HG02588 (cell line): ENCODE results near the gene CARD11.
"Not testable (repeated sequence)": the region's sequence is repeated elsewhere in the genome, so short reads cannot be mapped to it uniquely, and the experiment has no call there.

Experiments used
- ATAC-seq: cut with Tn5 transposase; IDR thresholded peaks from one replicate; pipeline ENCODE4 v1.9.1; 2021; ENCODE audit warnings: mild to moderate bottlenecking, moderate library complexity; ENCODE audit not compliant: unreplicated experiment

The CARD11 gene

DNA sequence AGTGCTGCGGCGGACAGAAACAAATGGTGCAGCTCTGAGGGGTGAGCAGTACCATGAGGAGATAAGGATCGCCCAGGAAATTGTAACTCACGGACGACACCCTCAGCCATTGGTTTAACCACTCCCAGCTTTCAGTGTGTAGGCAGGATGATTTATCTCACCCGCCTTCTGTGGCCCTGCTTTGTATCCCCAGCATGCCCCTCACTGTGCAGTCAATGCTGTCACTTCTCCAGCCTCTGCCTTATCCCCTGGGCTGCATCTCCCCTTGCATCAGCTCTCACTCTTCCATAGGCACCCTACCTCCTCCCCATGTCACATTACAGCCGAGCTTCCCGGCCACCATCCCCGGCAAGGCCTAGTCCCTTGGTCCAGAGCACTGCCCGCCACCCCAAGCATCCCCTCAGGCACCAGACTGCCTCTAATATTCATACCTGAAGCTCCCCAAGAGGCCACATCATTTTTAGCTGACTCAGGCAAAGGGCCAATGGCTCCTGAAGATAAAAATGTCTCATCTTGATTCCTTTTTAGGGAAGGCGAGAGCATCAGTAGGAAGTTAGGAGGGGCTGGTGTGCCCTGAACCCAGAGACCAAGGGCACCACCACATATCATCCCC, 77.1 kb downstream of the CARD11 start:
- ATAC-seq, result no peak

GRCh38 chr7:2965745-2966270, 77.9 kb downstream of the CARD11 start:
- ATAC-seq, result no peak

- ATAC-seq, result no peak
Measured at GRCh38 chr7:2965301-2965700, 78.4 kb downstream of the CARD11 start.

DNA sequence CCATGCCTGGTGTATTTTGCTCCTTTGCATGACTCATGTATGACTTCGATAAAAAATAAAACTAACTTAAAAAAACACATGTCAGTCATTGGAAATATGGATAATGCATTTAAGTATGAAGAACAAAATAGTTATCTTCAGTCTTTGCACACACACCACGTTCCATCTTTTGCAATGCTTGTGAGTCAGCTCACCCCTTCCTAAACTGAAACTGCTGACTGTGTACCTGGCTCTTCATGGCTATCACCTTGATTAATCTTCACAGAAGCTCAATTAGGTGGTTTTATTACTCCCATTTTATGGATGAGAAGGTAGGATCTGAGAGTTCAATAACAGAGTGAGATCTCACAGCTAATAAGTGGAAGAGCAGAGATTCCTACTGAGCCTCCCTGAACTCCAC, 79.5 kb downstream of the CARD11 start:
- no peak for ATAC-seq

DNA sequence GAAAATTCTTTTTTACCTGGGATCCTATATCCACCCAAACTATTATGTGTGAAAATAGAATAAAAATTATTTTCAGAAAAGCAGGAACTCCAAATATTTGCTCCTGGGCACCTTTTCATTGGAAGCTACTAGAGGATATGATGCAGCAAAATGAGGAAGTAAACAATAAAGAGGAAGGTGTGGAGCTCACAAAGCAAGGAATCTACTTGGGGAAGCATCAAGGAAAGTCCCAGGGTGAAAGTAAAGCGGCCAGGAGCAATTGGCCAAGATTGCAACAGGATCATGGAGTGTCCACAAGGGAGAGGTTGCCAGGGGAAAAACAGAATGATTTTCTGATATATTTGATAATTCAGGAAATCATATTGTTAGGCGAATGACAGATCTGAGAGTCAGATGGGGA, 80.8 kb downstream of the CARD11 start:
- ATAC-seq, result no peak

DNA sequence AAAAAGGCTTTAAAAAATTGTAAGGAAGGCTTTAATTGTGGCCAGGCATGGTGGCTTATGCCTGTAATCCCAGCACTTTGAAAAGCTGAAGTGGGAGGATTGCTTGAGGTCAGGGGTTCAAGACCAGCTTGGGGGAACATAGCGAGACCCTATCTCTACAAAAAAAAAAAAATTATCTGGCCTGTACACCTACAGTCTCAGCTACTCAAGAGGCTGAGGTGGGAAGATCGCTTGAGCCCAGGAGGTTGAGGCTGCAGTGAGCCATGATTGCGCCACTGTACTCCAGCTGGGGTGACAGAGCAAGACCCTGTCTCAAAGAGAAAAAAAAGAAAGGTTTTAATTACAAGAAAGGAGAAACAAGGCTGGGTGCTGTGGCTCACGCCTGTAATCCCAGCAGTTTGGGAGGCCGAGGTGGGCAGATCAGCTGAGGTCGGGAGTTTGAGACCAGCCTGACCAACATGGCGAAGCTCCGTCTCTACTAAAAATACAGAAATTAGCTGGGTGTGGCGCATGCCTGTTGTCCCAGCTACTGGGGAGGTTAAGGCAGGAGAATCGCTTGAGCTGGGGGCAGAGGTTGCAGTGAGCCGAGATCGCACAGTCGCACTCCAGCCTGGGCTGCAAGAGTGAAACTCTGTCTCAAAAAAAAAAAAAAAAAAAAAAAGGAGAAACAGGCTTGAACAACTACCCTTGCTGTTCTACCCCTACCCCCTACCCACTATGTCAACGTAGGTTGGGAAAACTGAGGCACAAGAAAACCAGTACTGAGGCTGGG, 83.7 kb downstream of the CARD11 start:
- ATAC-seq, result no peak

DNA sequence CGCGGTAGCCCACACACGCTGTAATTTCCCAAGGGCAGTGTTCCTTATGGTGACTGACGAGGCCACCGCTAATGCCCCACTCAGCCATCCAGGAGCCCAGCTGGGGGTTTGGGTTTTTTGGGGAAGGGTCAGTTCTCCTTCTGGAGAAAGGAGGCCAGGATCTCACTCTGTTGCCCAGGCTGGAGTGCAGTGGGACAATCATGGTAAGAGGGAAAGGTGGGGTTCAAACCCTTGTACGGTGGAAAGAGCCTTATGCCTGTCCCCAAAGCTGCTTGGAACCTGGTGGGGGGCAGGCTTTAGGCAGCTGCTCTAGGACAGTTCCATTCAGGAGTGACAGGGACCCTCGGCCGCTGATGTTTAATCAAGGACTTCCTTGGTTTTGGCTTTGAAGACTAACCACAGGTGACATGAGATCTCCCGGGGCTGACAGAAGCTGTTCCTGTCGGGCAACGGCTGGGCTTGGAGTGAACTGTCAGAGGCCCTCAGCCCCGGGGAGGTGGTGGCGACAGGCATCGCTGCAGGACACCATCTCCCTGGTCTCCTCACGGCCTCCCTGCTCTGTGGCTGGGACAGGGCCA, 84.5 kb downstream of the CARD11 start:
- no peak for ATAC-seq

- no peak for ATAC-seq
Measured at GRCh38 chr7:2958416-2959102, 85.1 kb downstream of the CARD11 start.

DNA sequence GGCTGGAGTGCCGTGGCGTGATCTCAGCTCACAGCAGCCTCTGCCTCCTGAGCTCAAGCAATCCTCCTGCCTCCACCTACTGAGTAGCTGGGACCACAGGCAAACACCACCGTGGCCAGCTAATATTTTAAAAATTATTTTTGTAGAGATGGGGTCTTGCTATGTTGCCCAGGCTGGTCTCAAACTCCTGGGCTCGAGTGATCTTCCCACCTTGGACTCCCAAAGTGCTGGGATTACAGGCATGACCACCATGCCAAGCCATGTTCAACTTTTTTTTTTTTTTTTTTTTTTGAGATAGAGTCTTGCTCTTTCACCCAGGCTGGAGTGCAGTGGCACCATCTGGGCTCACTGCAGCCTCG, 86.3 kb downstream of the CARD11 start:
- ATAC-seq, result not testable (repeated sequence)

GRCh38 chr7:2956526-2957368, 86.9 kb downstream of the CARD11 start:
- ATAC-seq, result no peak

- no peak for ATAC-seq
Measured at GRCh38 chr7:2956076-2956475, 87.6 kb downstream of the CARD11 start.

GRCh38 chr7:2955269-2955668, 88.4 kb downstream of the CARD11 start:
- ATAC-seq, result no peak

- ATAC-seq, result no peak
Measured at GRCh38 chr7:2954433-2954853, 89.2 kb downstream of the CARD11 start.

- no peak for ATAC-seq
Measured at GRCh38 chr7:2953588-2954407, 89.9 kb downstream of the CARD11 start.

GRCh38 chr7:2953099-2953498, 90.6 kb downstream of the CARD11 start:
- no peak for ATAC-seq

GRCh38 chr7:2952316-2952715, 91.4 kb downstream of the CARD11 start:
- no peak for ATAC-seq

DNA sequence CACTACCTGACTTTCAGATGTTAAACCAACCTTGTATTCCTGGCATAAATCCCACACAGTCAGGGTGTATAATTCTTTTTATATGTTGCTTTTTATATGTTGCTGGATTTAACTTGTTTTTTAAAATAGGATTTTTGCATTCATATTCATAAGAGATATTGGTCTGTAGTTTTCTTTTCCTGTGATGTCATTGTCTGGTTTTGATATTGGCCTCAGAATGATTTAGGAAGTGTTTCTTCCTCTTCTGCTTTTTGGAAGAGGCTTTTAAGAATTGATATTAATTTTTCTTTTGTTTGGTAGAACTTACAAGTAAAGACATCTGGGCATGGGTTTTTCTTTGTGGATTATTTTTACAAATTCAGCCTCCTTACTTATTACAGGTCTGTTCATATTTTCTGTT, 93.1 kb downstream of the CARD11 start:
- ATAC-seq, result no peak

- ATAC-seq, result no peak
Measured at GRCh38 chr7:2948749-2949148, 94.9 kb downstream of the CARD11 start.

DNA sequence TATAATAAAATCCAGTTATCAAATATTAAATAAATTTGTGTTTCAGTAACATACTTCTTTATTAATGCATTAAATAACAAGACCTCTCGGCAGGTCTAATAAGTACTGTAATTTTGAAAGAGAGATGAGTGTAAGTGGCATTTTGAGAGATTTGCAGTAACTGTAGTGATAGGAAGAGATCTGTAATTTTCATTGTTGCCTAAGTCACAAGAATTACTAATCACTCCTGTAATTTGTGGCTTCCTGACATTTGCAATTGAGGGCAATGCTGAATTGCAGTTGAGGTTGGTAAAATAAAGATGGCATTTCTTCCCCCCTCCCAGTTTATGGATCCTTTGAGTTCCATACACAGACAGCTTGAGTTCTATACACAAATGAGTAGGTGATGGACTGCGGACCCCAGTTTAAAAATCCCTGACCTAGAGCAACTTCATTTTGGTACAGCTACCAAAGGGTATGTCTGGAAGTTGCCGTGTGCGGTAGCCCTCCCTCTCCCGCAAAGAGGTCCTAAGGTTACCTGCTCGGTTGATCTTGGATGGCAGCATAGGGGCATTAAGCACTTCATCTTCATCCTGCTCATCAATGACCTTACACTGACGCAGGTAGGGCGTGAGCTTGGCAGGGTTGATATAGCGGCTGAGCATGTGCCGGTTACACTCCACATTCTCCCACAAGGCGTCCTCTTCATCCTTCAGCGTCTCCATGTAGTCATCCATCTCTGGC, 96.4 kb downstream of the CARD11 start:
- ATAC-seq, result no peak
